Hippocampal formation (tissue), 2 donors: ENCODE results near the gene MUC21.
"Not testable (repeated sequence)": the region's sequence is repeated elsewhere in the genome, so short reads cannot be mapped to it uniquely, and the experiment has no call there.

ENCODE experiments used
- DNase-seq, 2 donors: peaks; one replicate each; lab custom pipeline; 2025; lab: John Stamatoyannopoulos, UW

MUC21 gene

DNA sequence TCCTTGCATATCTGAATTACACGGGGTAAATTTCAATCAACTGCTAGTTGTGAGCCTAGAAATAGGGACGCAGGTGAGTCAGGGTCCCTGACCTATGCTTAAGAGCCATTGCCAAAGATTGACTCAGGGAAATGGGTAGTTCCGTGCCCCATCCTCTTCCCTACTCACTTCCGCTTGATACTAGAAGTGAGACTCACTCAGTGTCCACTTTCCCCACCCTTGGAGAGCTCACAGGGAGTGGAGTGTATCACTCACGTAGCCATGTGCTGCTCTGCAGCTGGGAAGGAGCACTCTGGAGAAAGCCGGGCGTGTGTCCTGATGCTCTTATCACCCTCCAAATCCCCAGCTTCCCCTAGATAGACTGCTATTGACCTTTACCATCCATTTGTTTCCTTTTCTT is 26.2 kb downstream of the MUC21 start:
- DNase-seq = no peak

DNA sequence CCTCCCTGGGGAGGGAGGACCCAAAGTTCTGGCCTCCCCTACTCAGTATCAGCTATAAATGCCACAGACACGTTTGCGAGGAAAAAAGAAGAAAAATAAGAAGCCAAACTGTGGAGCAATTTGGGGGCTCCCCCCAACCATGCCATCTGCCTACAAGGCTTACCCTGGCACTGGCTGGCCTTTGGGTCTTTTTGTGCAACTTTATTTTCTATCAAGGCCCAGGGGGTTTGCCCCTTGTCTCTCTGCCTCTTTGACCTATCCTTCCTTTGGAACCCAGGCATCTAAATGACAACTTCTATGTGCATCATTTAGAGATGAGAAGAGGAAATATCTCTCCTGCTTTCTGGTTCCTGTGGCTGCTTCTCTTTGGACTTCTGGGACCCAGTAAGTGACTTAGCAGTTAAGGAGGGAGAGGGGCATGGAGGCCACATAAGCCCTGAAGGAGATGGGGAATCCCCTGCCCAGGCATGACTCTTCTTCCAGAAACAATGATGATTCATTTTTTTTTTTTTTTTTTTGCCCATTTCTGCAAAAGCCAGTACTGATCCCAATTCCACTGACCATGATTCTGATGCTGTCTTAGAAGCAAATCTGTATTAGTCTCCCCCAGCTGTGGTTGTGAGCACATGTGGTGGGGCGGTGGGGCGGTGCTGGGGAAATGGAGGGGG is 27.0 kb downstream of the MUC21 start, which contains the start of gene MUC22:
Gene MUC22, plus strand, starts transcription at position 82 of the 668 bp plus-strand sequence. Its CDS starts 233 bp downstream, at position 315.
- no peak for DNase-seq

DNA sequence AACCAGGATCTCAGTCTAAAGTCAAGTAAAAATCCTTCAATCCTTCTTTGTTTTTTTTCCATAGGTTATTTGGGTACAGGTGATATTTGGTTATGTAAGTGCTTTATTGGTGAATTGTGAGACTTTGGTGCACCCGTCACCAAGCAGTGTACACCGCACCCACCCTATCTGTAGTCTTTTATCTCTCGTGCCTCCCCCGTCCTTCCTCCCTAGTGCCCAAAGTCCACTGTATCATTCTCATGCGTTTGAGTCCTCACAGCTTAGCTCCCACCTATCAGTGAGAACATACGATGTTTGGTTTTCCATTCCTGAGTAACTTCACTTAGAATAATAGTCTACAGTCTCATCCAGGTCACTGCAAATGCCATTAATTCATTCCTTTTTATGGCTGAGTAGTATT is 27.6 kb downstream of the MUC21 start:
- no peak for DNase-seq

- no peak for DNase-seq
Observed at GRCh38 chr6:31016659-31017299, 33.3 kb downstream of the MUC21 start.

DNA sequence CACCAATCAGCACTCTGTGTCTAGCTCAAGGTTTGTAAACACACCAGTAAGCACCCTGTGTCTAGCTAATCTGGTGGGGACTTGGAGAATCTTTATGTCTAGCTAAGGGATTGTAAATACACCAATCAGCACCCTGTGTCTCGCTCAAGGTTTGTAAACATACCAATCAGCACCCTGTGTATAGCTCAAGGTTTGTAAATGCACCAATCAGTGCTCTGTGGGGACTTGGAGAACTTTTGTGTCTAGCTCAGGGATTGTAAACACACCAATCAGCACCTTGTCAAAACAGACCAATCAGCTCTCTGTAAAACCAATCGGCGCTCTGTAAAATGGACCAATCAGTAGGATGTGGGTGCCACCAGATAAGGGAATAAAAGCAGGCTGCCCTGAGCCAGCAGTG is 33.9 kb downstream of the MUC21 start:
- DNase-seq = not testable (repeated sequence)

DNA sequence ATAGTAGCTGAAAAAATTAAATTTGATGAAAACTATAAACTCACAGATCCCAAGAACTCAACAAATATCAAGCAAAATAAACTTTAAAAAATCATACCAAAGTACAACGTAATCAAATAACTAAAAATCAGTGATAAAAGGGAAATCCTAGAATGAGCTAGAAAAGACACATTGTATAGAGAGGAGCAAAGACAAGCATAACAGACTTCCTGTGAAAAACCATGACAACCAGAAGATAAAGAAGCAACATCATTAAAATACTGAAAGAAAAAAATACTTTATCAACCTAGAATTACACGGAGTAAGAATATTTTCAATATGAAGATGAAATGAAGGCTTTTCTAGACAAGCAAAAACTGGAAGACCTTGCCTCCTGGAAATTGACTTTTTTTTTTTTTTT is 36.5 kb downstream of the MUC21 start:
- DNase-seq = no peak

- not testable (repeated sequence) for DNase-seq
Observed at GRCh38 chr6:31020631-31021255, 37.2 kb downstream of the MUC21 start.

DNA sequence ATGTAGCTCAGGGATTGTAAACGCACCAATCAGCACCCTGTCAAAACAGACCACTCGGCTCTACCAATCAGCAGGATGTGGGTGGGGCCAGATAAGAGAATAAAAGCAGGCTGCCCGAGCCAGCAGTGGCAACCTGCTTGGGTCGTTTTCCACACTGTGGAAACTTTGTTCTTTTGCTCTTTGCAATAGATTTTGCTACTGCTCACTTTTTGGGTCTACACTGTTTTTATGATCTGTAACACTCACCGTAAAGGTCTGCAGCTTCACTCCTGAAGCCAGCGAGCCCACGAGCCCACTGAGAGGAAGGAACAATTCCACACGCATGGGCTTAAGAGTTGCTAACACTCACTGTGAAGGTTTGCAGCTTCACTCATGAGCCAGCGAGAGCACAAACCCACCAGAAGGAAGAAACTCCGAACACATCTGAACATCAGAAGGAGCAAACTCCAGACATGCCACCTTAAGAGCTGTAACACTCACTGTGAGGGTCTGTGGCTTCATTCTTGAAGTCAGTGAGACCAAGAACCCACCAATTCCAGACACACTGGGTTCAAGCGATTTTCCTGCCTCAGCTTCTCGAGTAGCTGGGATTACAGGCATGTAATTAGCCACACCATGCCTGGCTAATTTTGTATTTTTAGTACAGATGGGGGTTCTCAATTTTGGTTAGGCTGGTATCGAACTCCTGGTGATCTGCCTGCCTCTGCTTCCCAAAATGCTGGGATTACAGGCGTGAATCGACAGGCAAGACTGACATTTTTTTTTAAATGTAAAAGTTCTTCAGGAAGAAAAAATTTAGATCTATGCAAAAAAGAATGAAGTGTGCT is 38.4 kb downstream of the MUC21 start:
- DNase-seq = not testable (repeated sequence)

DNA sequence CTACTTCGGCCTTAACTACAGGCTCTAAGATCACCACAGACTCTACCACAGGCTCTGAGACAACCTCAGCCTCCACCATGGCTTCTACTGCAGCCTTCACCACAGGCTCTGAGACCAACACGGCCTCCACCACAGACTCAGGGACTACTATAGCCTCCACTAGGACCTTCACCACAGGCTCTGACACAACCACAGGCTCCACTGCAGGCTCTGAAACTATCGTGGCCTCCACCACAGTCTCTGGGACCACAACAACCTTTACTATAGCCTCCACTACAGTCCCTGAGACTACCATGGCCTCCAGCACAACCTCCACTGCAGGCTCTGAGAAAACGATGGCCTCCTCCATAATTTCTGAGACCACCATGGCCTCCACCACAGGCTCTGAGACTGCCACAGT is 42.1 kb downstream of the MUC21 start:
- DNase-seq = no peak

DNA sequence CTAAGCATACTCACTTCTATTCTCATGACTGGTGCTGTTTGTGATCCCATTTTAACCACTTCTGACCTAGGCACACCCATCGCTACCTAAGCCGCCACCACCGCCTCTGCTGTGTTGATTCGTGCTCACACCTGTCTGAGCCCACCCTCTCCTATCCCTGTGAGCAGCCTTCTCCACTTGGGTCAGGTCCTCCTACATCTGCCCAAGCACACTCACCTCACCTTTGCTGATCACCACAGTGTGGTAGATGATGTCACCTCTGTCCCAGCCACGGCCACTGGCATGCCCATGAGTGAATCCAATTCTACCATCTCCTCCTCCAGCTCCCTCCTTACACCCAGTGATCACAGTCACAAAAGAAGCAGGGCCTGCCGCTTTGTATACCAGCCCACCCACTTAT is 47.6 kb downstream of the MUC21 start:
- DNase-seq = no peak

- DNase-seq = no peak
Observed at GRCh38 chr6:31033075-31033474, 49.6 kb downstream of the MUC21 start.

DNA sequence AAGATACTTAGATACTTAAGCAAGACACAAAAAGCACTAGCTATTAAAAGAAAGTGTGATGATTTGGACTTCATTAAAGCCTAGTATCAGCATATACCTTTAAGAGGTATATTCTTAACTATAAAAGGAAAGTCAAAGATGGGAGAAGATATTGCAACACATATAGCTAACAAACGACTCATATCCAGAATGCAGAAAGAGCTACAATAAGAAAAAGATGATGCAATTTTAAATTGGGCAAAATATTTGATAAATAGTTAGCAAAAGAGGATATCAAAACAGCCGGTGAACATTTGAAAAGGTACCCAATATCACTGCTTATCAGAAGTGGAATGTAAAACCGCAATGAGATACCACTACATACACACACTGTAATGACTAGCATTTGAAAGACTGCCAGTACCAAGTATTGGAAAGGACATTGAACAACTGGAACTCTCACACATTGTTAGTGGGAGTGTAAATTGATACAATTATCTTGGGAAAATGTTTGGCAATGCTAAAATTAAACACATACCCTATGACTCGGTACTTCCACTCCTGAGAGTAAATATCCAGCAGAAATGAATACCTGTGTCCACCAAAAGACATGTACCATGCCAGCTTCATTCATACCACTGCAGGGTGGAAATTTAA is 52.5 kb downstream of the MUC21 start:
- DNase-seq = no peak

DNA sequence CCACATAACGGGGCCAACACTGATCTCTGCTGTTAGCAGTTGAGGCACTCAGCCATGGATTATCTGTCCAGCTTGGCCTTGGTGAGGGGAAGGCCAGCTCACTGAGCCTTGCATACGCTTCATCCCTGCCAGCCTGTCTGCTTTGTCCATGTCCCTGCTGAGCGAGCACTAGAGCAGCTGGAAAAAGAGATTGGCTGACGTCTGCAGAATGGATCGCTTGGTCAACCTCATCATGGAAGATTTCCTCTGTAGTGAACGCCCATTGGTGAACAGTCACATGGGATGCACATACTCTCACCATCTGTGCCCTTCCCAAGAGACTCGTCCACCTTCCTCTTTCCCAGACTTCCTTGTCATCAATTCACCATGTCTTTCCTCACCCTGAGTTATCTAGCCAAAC is 53.7 kb downstream of the MUC21 start:
- DNase-seq = no peak

GRCh38 chr6:31037682-31038081 is 54.2 kb downstream of the MUC21 start:
- DNase-seq = no peak

GRCh38 chr6:31038559-31038958 is 55.0 kb downstream of the MUC21 start:
- DNase-seq = no peak
